B cell (primary cell): ENCODE results near the gene CRISPLD2.

Source experiments
- EZH2 ChIP-seq: IDR thresholded peaks from 2 replicates; pipeline ENCODE4 v1.6.1; 2012; ENCODE audit warnings: borderline replicate concordance, low read depth, mild to moderate bottlenecking, moderate library complexity, low read length; ENCODE audit not compliant: insufficient read depth, poor library complexity, severe bottlenecking
- TF ChIP-seq, protein P1 (sequence below): fragments of 200-600 bp; IDR thresholded peaks from one replicate; pipeline ENCODE4 v1.8.0; 2022; ENCODE audit warnings: antibody characterized with exemption, mild to moderate bottlenecking

DNA sequence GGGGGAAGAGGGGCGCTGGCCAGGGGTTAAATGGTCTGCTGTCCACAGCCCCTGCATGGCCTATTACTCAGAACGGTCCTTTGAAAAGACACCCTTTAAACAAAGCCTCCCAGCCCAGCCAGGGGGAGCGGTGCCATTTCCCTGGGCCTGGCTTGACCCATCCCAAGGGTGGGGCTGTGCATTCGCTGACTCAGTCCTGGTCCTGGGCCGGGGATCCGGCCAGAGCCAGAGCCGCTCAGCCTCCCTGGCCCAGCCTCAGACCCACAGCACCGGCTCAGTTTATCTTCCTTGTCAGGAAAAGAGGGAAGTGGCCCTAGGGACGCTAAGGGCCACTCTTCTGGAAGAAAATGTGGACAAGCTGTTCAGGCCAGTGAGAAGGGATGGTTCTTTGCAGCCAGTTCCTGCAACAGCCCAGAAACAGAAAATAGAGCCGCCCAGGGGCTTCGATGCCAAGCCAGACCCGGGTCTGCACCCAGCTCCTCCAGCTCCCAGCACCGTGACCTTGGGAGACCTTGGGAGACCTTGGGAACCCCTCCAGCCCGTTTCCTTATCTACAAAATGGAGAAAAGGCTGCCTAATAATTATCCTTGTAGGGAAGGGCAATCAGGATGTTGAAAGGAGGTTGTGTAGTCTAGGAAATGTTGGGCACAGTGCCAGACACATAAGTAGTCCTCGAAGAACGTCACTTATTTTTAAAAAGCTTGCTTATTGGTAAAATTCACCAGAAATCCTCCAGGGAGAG lies 109.1 kb downstream of the CRISPLD2 start:
- no peak for TF ChIP-seq EZH2
- TF ChIP-seq, protein P1, sequence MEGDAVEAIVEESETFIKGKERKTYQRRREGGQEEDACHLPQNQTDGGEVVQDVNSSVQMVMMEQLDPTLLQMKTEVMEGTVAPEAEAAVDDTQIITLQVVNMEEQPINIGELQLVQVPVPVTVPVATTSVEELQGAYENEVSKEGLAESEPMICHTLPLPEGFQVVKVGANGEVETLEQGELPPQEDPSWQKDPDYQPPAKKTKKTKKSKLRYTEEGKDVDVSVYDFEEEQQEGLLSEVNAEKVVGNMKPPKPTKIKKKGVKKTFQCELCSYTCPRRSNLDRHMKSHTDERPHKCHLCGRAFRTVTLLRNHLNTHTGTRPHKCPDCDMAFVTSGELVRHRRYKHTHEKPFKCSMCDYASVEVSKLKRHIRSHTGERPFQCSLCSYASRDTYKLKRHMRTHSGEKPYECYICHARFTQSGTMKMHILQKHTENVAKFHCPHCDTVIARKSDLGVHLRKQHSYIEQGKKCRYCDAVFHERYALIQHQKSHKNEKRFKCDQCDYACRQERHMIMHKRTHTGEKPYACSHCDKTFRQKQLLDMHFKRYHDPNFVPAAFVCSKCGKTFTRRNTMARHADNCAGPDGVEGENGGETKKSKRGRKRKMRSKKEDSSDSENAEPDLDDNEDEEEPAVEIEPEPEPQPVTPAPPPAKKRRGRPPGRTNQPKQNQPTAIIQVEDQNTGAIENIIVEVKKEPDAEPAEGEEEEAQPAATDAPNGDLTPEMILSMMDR = no peak
